Middle frontal gyrus (tissue), 1 donor: ENCODE measurements around the gene MESD.

Source experiments
- DNase-seq: peaks from one replicate; pipeline ENCODE4 v3.0.0-alpha.2; 2015; ENCODE audit warnings: low spot score; ENCODE audit errors: extremely low spot score

Gene MESD

DNA sequence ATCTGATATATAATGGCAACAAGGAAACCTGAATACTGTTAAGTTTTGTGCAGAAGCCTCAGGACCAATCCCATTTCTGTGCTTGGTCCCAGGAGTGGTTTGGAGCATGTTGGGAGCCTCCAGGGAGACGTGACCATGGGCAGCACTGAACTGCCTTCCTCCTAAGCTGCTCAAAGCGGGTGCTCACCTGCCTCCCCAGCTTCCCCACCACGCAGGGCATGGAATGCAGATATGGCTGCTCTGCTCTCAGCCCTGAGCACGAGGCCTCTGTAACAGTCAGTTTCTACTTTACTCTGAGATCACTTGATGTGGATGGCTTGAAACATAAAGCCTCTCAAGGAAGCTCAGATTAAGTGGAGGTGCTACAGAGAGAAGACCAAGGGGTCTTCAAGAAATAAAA lies 49.3 kb downstream of the MESD start:
- no peak for DNase-seq

DNA sequence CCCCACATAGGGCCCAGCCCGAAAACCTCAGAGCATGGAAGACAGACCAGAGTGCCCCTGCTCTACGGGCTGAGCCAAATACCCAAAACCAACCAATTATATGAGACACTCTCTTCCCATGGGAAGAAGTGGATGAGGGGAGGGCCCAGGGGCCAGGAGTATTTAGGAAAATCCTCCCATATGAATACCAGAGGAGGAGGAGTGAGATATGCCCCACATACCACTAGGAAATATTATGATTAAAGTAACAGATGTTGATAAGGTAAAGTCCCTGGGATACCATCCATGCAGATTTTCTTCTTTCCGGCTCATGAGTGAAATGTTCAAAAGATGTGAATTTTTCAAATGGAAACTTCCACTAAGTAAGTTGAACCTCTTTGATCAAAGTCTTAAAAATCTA lies 50.4 kb downstream of the MESD start:
- no peak for DNase-seq

DNA sequence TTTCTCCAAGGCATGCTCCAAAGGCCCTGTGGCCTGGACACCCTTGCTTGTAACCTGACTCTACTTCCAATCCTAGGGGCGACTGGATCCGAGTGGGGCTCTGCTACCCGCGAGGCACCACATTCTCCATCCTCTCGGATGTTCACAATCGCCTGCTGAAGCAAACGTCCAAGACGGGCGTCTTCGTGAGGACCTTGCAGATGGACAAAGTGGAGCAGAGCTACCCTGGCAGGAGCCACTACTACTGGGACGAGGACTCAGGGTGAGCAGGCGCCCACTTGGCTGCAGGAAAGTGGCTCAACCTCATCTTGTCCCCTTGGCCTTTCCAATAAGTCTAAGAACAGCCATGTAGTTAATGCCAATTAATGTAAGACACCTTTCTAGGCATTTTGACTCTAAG lies 51.9 kb downstream of the MESD start:
- no peak for DNase-seq

DNA sequence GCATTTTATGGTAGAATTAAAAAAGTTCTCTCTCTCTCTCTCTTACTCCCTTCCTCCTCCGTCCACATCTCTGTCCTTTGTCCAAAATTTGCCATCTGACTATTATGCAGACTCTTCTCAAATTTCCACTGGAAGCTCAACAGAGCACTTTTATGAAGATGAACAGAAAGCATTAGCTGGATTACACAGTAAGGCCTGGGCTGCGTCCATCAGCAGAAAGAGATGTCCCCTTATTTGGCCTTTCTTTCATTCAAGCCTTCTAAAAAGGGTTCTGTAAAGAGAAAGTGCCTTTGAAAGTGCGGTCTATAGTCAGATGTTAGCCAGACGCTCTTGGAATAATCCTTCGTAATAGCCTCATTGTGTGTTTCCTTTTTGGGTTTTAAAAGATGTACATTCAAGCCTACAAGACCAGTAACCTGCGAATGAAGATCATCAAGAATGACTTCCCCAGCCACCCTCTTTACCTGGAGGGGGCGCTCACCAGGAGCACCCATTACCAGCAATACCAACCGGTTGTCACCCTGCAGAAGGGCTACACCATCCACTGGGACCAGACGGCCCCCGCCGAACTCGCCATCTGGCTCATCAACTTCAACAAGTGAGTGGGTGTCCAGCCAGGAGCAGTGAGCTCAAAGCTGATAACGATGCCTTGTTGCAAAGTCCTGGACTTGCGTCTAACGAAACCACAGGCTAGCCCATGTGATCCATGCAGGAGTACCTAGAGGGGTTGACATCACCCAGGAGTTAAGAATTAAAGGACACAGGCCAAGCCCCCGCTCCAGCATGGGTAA lies 53.1 kb downstream of the MESD start:
- no peak for DNase-seq

DNA sequence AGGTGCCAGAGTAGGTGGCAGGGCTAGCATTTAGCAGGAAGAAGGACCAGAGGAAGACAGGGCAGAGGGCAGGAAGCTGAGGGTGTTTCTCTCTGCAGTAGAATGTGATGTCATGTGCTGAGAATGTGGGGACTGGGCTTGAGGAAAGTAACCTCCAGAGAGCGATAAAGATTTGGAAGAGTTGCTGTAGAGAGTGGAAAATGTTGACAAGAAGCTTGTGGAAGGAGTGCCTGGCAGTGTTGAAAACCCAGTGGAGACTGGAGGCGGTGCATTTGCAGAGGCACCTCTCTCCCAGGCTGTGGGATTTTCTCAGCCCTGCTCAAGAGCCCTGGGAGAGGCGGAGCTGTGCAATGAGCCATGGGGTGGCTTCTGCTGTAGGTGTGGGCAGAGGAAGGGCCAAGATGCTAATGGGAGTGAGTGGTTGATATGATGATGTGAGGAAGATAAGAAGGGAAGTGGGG lies 54.8 kb downstream of the MESD start:
- peak; percentile 16 for DNase-seq

DNA sequence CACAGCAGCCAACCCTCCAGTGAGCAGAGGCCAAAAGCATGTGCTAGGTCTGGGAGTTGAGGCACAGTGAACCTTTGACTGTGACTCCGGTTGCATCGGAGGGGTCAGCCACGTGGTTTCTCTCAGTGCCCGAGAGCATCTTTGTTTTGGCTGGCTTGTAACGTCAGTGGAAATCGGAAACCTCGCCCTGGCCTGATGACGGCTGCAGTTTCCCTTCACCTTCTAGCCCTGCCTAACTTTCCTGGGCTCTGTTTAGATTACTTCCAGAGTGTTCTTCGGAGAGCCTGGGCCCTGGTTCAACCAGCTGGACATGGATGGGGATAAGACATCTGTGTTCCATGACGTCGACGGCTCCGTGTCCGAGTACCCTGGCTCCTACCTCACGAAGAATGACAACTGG lies 56.6 kb downstream of the MESD start:
- no peak for DNase-seq

DNA sequence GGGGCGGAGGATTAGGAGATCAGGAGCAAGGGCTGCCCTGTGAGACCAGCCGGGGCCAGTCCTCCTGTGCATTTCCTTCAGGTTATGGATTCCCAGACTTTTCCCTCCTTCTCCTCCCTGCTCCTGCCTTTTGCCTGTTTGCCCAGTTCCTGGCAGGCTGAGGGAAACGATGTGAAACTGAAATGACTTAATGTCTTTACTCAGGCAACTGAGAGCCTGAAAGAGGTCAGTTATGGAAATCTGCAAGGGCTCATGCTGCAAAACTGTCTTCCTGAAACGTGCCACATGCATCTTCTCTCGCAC lies 57.2 kb downstream of the MESD start:
- DNase-seq, result no peak

DNA sequence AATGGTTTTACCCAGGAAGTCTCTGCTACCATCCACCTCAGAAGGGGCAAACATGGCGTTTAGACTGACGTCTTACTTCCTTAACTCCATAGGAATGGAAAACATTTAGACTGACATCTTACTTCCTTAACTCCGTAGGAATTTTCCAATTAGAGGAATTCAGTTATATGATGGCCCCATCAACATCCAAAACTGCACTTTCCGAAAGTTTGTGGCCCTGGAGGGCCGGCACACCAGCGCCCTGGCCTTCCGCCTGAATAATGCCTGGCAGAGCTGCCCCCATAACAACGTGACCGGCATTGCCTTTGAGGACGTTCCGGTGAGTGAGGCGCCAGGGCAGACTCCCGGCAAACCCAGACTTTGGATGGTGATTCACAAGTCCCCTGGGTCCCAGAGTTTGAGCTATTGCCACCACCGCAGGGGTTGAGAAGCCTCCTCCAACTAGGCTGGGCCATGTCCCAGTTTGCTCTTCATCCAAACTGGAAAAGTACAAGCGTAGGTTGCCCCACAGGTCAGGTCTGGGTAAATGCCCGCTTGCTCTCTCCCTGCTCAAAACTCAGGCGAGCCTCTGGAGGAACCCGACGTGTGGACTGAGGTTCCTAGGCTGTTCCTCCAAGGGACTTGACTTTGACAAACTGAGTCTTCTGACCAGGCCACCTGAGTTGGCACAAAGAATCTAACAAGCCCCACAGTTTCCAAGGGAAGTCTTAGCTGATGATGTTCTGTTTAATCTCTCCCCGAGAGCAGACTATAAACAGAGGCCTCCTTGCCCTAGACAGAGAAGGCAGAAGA lies 57.7 kb downstream of the MESD start:
- DNase-seq, result no peak

DNA sequence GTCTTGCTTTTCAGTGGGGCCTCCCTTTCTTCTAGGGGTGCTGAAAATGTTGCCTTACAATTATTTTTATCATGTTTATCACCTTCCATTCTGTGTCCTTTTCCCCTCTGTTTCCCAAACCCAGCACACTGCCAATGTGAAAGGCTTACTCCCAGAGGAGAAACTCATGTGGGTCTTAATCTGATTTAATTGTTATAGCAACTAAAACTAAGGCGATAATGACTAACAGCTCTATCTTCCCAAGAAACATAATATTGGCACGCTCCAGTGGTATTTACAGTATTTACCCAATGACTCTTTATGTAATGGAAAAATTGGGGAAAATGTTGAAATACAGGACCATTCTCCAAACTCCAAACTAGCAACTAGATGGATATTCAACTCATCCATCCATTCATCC lies 58.4 kb downstream of the MESD start:
- no peak for DNase-seq

DNA sequence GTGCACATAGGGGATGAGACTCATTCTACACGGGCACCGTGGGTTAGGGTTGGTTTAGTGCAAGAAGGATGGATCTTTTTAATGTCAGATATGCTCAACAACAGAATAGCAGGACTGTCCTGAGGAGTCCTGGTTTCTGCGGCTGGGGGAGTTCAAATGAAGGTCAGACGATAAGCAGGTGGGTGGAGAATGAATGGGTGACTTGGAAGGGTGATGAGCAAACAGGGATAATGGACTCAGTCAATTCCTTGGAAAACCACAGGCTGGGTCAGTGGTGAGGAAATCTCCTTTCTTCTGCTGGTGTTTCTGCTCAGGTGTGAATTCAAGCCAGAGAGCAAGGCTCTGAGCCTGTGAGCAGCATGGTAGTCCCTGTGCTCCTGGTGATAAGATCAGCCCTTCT lies 59.9 kb downstream of the MESD start:
- no peak for DNase-seq

DNA sequence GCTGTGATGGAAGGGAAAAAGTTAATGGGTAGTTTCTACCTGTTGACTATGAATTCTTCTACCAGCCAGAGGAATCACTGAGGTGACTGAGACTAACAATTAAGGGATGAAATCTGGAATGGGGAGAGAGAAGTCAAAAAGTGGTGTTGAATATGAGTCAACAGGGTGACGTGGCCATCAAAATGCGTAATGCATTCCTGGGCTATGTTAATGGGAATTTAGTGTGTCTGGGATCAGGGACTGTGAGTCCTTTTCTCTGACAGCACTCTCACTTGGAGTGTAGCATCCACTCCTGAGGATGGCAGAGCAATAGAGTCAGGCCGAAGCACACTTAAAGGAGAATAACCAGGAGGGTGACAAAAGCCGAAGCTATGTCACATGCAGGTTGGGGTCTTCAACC lies 60.4 kb downstream of the MESD start:
- DNase-seq, result no peak

DNA sequence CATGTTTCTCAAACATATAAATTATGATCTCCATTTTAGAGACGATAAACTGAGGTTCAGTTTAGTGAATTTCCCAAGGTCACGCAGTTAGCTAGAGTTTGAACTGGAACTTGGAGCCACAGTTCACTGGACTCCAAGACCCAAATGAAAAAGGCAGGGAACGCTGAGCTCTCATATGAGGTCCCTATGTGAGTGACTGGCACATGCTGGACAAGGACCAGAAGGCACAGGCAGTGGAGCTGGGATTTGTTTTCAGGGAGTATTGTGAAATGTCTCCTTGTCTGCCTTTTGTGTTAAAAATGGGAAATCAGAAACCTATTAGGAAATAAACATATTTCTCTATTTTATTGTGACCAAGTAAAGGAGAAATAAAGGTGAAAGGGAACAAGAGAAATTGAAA lies 63.5 kb downstream of the MESD start:
- no peak for DNase-seq

DNA sequence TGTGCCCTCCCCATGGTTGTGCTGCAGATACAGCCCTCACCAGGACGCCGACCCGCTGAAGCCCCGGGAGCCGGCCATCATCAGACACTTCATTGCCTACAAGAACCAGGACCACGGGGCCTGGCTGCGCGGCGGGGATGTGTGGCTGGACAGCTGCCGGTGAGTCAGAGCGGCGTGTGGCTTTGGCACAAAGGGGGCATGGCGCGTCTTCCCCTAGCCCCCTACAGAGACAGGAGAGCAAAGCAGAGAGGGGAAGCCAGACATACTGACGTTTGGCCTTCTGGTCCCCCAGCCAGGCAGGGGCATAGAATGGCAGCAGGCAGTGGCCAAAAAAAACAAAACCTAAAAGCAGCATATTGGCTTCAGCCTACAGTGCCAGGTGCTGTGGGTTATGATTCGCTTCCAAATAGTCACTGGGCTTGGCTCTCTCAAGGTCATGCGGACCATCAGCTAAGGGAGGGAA lies 64.0 kb downstream of the MESD start:
- no peak for DNase-seq

DNA sequence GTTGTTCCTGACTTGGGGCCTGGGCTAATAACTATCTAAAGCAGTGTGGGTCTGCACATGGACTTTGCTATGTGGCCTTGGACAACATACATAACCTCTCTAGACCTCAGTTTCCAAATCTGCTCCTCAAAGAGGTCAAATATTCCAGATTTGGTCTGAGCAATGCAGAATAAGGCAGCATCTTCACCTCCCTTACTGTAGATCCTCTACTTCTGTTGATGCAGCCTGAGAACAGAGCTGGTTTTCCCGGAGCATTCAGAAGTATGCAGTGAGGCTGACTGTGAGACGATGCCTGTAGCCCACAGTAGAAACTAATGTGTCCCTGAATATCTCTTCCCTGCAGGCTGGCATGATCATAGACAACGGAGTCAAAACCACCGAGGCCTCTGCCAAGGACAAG lies 65.3 kb downstream of the MESD start:
- DNase-seq, result no peak

DNA sequence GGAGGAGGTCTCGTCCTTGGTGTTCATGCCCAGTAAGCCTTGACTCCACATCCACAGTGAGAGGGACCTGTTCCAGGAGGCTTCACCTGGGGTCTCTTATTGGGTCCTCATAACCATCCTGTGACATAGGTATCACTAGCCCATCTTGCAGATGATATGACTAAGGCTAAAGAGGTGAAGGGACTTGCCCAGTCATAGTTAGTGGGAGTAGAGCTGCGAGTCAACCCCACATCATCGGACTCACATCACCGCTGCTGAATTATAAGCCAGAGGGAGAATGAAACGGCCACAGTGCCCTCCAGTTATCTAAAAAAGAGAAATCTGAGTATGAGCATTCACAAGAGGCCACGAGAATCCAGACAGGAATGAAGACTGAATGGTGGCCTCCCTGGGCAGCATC lies 66.0 kb downstream of the MESD start:
- no peak for DNase-seq

DNA sequence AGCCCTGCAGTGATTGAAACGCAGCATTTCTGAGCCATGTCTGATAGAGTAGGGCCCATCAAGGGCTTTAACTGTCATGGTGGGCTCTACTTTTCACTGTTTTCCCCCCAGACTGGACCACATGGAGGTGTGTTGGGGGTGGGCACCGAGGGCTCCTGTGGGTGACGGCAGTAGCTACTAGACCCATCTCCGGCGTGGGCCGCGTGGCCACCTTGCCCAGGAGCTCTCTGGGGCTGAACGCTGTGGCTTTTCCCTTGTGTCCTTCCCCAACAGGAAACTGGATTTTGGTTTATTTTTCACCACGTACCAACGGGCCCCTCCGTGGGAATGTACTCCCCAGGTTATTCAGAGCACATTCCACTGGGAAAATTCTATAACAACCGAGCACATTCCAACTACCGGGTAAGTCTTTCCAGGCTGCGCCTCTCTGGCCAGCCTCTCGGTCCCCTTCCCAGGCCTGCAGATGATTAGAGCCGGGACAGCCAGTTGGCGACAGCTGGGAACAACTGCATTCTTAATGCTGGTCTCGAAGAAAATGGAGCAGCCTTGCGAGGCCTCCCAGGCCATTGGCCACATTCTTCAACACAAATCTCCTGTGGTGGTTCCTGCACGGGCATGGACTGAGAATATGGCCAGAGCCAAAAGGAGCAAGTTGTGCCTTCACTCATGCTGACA lies 67.7 kb downstream of the MESD start:
- DNase-seq, result no peak

DNA sequence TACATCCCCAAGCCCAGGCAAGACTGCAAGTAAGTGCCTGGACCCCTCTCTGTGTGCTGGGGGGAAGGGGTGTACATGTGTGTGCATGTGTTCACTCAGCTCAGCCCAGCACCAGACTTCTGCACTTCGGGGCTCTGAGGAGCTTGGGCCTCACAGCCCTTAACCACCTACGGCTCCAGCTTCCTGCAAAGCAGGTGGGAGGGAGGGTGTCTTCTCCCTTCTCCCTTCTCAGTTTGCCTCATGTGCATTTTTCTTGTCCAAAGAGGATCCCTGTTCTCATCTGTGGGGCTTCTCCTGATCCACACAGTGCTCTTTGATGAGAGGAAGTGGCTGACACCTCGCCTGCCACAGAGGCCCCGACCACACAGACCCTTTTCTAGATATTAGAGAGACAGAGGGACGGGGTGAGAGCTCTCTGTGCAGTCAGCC lies 69.3 kb downstream of the MESD start:
- no peak for DNase-seq

DNA sequence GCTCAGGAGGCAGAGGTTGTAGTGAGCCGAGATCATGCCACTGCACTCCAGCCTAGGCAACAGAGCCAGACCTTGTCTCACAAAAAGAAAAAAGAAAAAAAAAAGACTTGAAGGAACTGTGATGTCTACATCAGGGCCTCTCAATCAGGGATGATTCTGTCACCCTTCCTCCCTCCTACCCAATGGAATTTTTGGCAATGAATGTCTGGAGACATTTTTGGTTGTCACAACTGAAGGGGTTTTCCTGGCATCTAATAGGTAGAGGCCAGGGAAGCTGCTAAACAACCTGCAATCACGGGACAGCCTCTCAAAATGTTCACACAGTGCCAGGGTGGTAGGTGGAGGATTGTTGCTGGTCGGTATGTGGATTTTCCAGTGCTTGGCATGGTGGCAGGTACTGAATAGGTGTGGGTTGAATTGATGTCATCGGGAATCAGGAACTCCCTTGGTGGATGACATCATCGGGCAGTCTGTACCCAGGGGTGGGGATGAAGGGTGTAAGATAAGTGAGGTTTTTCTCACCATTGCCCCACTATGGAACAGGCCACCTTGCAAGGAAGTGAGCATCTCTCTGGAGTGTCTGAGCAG lies 71.3 kb downstream of the MESD start:
- no peak for DNase-seq

DNA sequence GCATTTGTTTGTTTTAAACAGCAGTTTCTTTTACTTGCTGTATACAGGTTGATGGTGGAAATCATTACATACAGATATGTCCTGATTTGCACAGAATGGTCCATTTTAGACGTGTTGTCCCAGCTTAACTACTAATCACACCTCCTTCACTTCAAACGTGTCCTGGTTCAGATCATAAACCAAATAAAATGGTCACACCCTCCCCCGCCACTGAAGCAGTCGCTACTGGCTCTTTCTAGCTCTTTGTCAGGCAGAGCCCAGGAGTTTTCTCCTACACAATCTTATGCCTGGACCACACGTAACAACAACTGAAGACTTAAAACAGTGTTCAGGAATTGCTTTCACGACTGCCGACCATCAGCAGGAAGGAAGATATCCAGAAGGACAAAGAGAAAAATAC lies 73.6 kb downstream of the MESD start:
- DNase-seq, result no peak

DNA sequence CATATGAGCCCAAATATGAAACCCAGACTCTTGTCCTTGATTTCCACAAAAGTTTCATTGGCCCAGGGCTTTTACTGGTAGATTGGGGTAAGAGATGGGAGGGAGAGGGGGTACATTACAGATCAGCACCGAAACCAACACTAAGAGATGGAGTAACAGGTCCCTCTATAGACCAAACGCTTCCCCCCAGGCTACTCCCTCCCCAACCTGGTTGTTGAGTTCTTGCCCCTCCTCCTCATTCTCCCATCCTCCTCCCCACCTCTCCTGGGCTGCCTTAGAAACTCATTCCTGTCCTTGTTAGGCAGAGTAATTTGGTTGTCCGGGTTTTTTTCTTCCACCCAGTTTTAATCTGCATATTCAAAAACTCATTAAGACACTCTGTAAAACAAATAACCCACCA lies 74.1 kb downstream of the MESD start:
- no peak for DNase-seq

DNA sequence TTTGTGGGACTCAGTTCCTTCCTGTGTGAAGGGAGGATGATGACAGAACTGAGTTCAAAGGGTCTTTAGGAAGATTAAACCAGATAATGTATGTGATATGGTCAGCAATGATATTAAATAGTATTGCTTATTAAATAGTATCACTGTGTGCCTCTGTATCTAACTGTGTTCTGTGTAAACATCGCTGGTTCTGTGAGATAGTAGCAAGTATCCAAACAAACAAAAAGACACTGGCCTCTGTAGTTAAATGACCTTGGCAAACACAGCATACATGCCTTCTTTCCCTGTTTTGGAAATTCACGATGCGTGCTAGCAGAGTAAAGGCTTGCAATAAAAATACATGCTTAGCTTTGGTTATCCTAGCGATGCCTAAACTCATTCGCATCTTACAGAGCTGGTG lies 76.1 kb downstream of the MESD start:
- no peak for DNase-seq

DNA sequence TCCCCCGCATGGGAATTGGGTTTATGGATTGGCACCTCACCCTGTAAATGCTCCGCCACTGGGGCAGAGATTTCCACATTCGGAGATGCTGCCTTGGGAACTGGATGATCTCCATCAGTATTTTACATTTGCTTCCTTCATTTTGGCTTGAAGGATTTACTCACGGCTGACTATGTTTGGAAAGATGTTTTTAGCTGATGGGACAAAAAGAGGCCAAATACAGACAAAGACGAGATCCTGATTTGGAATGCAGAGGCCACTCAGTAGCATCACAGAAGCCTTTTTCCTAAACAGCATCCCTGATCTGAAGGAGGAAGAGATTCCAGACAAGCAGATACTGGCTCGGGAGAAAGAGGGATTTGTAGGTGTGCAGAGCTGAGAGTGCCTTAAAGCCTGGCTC lies 76.9 kb downstream of the MESD start:
- DNase-seq, result no peak
